GM18909 (cell line): ENCODE measurements around the gene NPHP3.

ENCODE experiments used
- ATAC-seq: cut with Tn5 transposase; IDR thresholded peaks from one replicate; pipeline ENCODE4 v1.9.1; 2021; ENCODE audit warnings: mild to moderate bottlenecking; ENCODE audit not compliant: unreplicated experiment, poor library complexity

The NPHP3 gene

GRCh38 chr3:132709761-132710160 is 12.4 kb downstream of the NPHP3 start:
- ATAC-seq = no peak

GRCh38 chr3:132703733-132704132 is 18.5 kb downstream of the NPHP3 start:
- ATAC-seq = no peak

- no peak for ATAC-seq
Observed at GRCh38 chr3:132695422-132695821, 26.8 kb downstream of the NPHP3 start.

GRCh38 chr3:132694991-132695390 is 27.2 kb downstream of the NPHP3 start:
- no peak for ATAC-seq

- no peak for ATAC-seq
Observed at GRCh38 chr3:132690040-132690439, 32.2 kb downstream of the NPHP3 start.

- ATAC-seq = no peak
Observed at GRCh38 chr3:132682201-132682600, 40.0 kb downstream of the NPHP3 start.

- ATAC-seq = no peak
Observed at GRCh38 chr3:132681421-132681820, 40.8 kb downstream of the NPHP3 start.

- no peak for ATAC-seq
Observed at GRCh38 chr3:132679911-132680310, 42.3 kb downstream of the NPHP3 start.

- no peak for ATAC-seq
Observed at GRCh38 chr3:132675408-132675807, 46.8 kb downstream of the NPHP3 start.

GRCh38 chr3:132669256-132669777 is 52.9 kb downstream of the NPHP3 start:
- no peak for ATAC-seq

- no peak for ATAC-seq
Observed at GRCh38 chr3:132665230-132665745, 56.9 kb downstream of the NPHP3 start.

GRCh38 chr3:132662212-132662611 is 60.0 kb downstream of the NPHP3 start:
- no peak for ATAC-seq

- ATAC-seq = no peak
Observed at GRCh38 chr3:132661101-132661500, 61.1 kb downstream of the NPHP3 start.

GRCh38 chr3:132660811-132661070 is 61.5 kb downstream of the NPHP3 start:
- ATAC-seq = peak; percentile 1

- peak; percentile 77 for ATAC-seq
Observed at GRCh38 chr3:132660052-132660810, 62.0 kb downstream of the NPHP3 start, which contains the start of gene UBA5. UBA5 (plus strand) TSS chr3:132660329; CDS start chr3:132660538, 209 bp downstream.

GRCh38 chr3:132659365-132660051 is 62.7 kb downstream of the NPHP3 start, which contains the start of gene ACAD11:
ACAD11 (minus strand) TSS chr3:132659809; CDS start chr3:132659751, 58 bp downstream.
- peak; percentile 61 for ATAC-seq

GRCh38 chr3:132659000-132659364 is 63.2 kb downstream of the NPHP3 start:
- ATAC-seq = no peak

- no peak for ATAC-seq
Observed at GRCh38 chr3:132657869-132658747, 64.1 kb downstream of the NPHP3 start.

- ATAC-seq = no peak
Observed at GRCh38 chr3:132655471-132655870, 66.7 kb downstream of the NPHP3 start.

GRCh38 chr3:132654721-132655120 is 67.5 kb downstream of the NPHP3 start:
- no peak for ATAC-seq
